Gastroesophageal sphincter (tissue), 3 donors: ENCODE results near the gene IFNGR2.

Experiments used
- EP300 ChIP-seq: sonication (generic); formaldehyde crosslinking; IDR thresholded peaks from one replicate; pipeline ENCODE4 v1.6.1; 2017; ENCODE audit warnings: antibody characterized with exemption, mild to moderate bottlenecking
- POLR2A ChIP-seq, 2 donors: fragments of 450-650 bp; IDR thresholded peaks; one replicate each; pipeline ENCODE4 v1.6.1; 2017; ENCODE audit warnings: antibody characterized with exemption in 2 of 2, mild to moderate bottlenecking in 2 of 2, moderate library complexity in 1 of 2
- POLR2AphosphoS5 ChIP-seq: sonication (generic); formaldehyde crosslinking; IDR thresholded peaks from one replicate; pipeline ENCODE4 v1.6.1; 2017; ENCODE audit warnings: antibody characterized with exemption
- TF ChIP-seq, protein P1 (sequence below), 4 experiments: fragments of 200-600 bp in 2 of 4; fragments of 450-650 bp in 2 of 4; sonication (generic) in 1 of 4; IDR thresholded peaks; one replicate each; pipeline ENCODE4 v1.5.1; 2017 to 2019; ENCODE audit warnings: antibody characterized with exemption in 4 of 4, mild to moderate bottlenecking in 2 of 4, moderate library complexity in 2 of 4

DNA sequence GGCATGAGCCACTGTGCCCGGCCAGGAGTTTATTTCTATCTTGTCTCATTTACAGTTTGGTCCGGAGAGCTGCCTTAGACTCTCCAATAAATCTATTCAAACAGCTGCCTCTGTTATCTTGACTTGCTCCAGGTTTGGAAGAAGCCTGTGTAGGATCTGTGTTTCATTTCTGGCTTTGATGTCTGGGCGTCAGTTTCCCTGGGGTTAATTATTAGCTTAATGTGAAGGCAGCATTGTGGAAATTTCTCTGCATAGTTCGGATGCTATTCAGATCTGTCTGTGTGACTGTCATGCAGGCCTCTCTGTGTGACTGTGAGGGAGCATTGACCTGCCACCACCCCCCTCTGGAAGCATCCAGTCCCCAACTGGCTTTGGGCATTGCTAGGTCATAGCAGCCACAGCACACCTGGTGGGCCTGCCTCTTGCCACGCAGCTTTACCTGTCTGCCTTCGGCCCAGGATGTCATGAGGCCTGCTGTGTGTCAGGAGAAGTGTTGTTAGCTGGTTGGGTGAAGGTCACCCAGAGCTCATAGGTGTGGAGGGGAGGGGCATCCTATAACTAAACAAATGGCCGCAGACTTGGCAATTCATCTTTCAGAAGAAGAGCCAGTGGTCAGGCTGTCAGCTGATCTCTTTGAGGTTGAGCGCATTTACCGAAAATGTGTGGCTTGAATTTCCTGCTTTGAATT, 9.8 kb downstream of the IFNGR2 start:
- TF ChIP-seq, protein P1, sequence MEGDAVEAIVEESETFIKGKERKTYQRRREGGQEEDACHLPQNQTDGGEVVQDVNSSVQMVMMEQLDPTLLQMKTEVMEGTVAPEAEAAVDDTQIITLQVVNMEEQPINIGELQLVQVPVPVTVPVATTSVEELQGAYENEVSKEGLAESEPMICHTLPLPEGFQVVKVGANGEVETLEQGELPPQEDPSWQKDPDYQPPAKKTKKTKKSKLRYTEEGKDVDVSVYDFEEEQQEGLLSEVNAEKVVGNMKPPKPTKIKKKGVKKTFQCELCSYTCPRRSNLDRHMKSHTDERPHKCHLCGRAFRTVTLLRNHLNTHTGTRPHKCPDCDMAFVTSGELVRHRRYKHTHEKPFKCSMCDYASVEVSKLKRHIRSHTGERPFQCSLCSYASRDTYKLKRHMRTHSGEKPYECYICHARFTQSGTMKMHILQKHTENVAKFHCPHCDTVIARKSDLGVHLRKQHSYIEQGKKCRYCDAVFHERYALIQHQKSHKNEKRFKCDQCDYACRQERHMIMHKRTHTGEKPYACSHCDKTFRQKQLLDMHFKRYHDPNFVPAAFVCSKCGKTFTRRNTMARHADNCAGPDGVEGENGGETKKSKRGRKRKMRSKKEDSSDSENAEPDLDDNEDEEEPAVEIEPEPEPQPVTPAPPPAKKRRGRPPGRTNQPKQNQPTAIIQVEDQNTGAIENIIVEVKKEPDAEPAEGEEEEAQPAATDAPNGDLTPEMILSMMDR (IDR thresholded peaks at IDR 0.05) = no peak
- no peak for TF ChIP-seq POLR2AphosphoS5
- no peak for TF ChIP-seq POLR2A (IDR thresholded peaks at IDR 0.05)
- no peak for TF ChIP-seq EP300
